KMS-11 (cell line): ENCODE data around the gene PAPOLA.

Experiments
- H2AFZ ChIP-seq: fragments of 200-600 bp; sonication (generic); 2 replicates; pipeline ENCODE4 v1.6.1; 2016; ENCODE audit warnings: antibody characterized with exemption, mixed run types, low read depth
- H3K27ac ChIP-seq: fragments of 200-600 bp; sonication (generic); 2 replicates; pipeline ENCODE4 v1.6.1; 2016; ENCODE audit warnings: mild to moderate bottlenecking, mixed run types
- H3K27me3 ChIP-seq: fragments of 200-600 bp; sonication (generic); 2 replicates; pipeline ENCODE4 v1.6.1; 2017; ENCODE audit warnings: mild to moderate bottlenecking, low read depth, mixed run types, moderate library complexity; ENCODE audit not compliant: insufficient read depth
- H3K36me3 ChIP-seq: fragments of 200-600 bp; sonication (generic); 2 replicates; pipeline ENCODE4 v1.6.1; 2017; ENCODE audit warnings: mild to moderate bottlenecking, mixed run types; ENCODE audit not compliant: insufficient read depth
- H3K4me1 ChIP-seq: fragments of 200-600 bp; sonication (generic); 2 replicates; pipeline ENCODE4 v1.6.1; 2016; ENCODE audit warnings: mild to moderate bottlenecking, low read depth, mixed run types; ENCODE audit not compliant: poor library complexity, severe bottlenecking
- H3K4me2 ChIP-seq: fragments of 200-600 bp; sonication (generic); 2 replicates; pipeline ENCODE4 v1.7.0; 2016; ENCODE audit warnings: mild to moderate bottlenecking, mixed run types
- H3K4me3 ChIP-seq: fragments of 200-600 bp; sonication (generic); IDR thresholded peaks from 2 replicates; pipeline ENCODE4 v1.6.1; 2017; ENCODE audit warnings: low read depth, low read length, mixed read lengths; ENCODE audit not compliant: insufficient read depth
- H3K79me2 ChIP-seq: fragments of 200-600 bp; sonication (generic); 2 replicates; pipeline ENCODE4 v1.6.1; 2016; ENCODE audit warnings: low read depth, mixed run types; ENCODE audit not compliant: insufficient read depth
- H3K9ac ChIP-seq: fragments of 200-600 bp; sonication (generic); 2 replicates; pipeline ENCODE4 v1.6.1; 2016; ENCODE audit warnings: mild to moderate bottlenecking, mixed run types
- H4K20me1 ChIP-seq: fragments of 200-600 bp; sonication (generic); 2 replicates; pipeline ENCODE4 v1.6.1; 2016; ENCODE audit warnings: mild to moderate bottlenecking, mixed run types; ENCODE audit not compliant: insufficient read depth
- TF ChIP-seq, protein P1 (sequence below): fragments of 200-600 bp; sonication (generic); conservative IDR thresholded peaks from 2 replicates; pipeline ENCODE4 v1.6.1; 2017; ENCODE audit warnings: low read depth, mild to moderate bottlenecking, antibody characterized with exemption, low read length, moderate library complexity, mixed read lengths

Gene PAPOLA

DNA sequence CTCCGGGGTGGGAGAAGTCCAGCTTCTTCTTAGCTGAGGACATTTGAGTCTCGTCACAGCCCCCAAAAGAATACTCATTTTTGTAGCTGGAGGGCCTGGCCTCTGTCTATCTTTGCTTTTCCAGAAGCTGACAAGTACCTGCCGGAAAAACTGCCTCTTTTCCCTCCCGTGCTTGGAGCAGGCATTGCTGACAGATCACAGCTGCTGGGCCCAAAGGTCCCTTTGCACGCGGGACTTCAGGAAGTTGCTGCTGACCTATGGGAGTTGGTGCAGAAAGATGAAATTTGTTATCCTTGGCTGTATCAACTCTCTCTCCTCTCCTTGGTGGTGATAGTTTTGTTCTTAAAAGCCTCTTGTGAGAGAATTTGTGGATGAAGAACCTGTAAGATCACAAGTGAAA is 92.8 kb downstream of the PAPOLA start:
- Histone ChIP-seq H4K20me1 (no peaks in the 10 kb centered on the region), H3K4me3 (no peak overlapping the region), H3K4me2 (no peak overlapping the region), H3K9ac (no peak overlapping the region), H2AFZ (no peak overlapping the region), H3K27me3 (no peaks in the 10 kb centered on the region), H3K4me1 (no peaks in the 10 kb centered on the region), H3K27ac (no peak overlapping the region), H3K79me2 (no peaks in the 10 kb centered on the region), H3K36me3 (no peaks in the 10 kb centered on the region)
- TF ChIP-seq, protein P1, sequence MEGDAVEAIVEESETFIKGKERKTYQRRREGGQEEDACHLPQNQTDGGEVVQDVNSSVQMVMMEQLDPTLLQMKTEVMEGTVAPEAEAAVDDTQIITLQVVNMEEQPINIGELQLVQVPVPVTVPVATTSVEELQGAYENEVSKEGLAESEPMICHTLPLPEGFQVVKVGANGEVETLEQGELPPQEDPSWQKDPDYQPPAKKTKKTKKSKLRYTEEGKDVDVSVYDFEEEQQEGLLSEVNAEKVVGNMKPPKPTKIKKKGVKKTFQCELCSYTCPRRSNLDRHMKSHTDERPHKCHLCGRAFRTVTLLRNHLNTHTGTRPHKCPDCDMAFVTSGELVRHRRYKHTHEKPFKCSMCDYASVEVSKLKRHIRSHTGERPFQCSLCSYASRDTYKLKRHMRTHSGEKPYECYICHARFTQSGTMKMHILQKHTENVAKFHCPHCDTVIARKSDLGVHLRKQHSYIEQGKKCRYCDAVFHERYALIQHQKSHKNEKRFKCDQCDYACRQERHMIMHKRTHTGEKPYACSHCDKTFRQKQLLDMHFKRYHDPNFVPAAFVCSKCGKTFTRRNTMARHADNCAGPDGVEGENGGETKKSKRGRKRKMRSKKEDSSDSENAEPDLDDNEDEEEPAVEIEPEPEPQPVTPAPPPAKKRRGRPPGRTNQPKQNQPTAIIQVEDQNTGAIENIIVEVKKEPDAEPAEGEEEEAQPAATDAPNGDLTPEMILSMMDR: no peak

DNA sequence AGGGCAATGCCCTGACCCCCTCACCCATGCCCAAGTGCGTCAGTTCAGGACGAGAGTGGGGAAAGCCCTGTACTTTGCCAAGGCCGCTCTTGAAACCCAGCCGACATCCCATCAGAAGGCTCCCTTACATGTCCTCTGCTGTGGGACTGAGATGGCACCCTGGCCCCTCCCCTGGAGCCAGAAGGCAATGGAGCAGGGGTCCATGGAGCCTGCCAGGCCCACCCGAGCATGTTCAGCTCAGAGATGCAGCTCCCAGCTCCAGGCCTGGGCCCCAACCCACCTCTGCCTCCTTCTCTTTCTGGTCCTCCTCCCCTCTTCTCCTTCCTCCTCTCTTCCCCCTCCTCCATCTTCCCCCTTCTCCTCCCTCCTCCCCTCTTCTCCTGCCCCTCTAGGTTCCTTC is 95.5 kb downstream of the PAPOLA start:
- H2AFZ ChIP-seq: no peak overlapping the region
- H4K20me1 ChIP-seq: no peaks in the 10 kb centered on the region
- H3K27ac ChIP-seq: no peak overlapping the region
- no peaks in the 10 kb centered on the region for H3K79me2 ChIP-seq
- TF ChIP-seq, protein P1: no peak
- H3K4me2 ChIP-seq: no peak overlapping the region
- H3K4me1 ChIP-seq: no peaks in the 10 kb centered on the region
- no peak overlapping the region for H3K4me3 ChIP-seq
- no peak overlapping the region for H3K9ac ChIP-seq
- H3K36me3 ChIP-seq: no peaks in the 10 kb centered on the region
- H3K27me3 ChIP-seq: no peaks in the 10 kb centered on the region

DNA sequence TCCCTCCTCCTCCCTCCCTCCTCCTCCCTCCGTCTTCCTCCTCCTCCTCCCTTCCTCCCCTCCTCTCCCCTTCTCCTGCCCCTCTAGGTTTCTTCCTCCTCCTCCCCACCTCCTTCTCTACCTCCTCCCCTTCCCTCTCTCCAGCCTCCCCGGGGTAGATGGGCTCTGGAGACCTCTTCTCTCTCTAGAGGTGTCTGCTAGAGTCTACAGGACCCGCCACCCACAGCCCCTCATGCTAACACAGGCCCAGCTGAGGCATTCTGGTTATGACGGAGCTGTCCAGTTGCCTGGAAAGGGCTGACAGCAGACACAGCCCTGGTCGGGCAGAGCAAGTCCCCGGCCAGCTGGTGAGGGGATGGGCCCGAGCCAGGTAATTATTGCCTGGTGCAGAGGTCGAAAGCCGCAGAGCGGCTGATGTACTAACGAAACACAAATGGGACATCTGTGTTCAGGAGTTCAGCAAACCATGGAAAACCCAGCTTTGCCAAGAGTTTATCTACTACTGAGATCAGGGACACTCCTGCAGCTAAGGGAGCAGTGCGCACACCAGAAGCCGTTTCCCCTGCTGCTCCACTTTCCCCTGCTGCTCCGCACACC is 96.2 kb downstream of the PAPOLA start:
- TF ChIP-seq, protein P1: no peak
- Histone ChIP-seq H2AFZ (no peak overlapping the region), H3K4me3 (no peak overlapping the region), H3K4me2 (no peak overlapping the region), H3K27ac (no peak overlapping the region), H3K4me1 (no peaks in the 10 kb centered on the region), H3K36me3 (no peaks in the 10 kb centered on the region), H3K27me3 (no peaks in the 10 kb centered on the region), H3K9ac (no peak overlapping the region), H4K20me1 (no peaks in the 10 kb centered on the region), H3K79me2 (no peaks in the 10 kb centered on the region)

DNA sequence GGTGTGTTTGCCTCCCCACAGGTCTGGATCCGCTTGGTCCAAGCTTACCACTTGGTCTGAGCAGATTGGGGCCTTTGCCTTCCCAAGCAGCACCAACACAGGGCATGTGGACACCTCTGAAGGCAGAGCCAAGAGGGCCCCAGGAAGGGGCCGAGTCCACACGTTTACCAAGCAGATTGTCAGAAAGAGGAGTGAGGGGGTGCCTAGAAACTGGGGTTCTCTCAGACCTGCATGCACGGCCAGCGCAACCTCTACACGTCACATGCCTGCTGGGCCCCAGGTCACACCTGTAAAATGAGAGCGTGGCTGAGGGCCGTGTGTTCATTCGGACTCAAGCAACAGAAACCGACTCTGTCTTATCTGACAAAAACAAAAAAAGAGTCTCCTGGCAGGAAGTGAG is 96.9 kb downstream of the PAPOLA start:
- Histone ChIP-seq H3K4me3 (no peak overlapping the region), H3K9ac (no peak overlapping the region), H3K27me3 (no peaks in the 10 kb centered on the region), H3K36me3 (no peaks in the 10 kb centered on the region), H3K27ac (no peak overlapping the region), H4K20me1 (no peaks in the 10 kb centered on the region), H3K4me1 (no peaks in the 10 kb centered on the region), H3K79me2 (no peaks in the 10 kb centered on the region), H2AFZ (no peak overlapping the region), H3K4me2 (no peak overlapping the region)
- TF ChIP-seq, protein P1: no peak
